VCaP (cell line): Measurements from ENCODE around the gene APPL2.

Source experiments
- H3K27ac ChIP-seq: fragments of 450-650 bp; 2 replicates; pipeline ENCODE4 v1.5.1; 2017
- TF ChIP-seq, protein P1 (sequence below): fragments of 450-650 bp; conservative IDR thresholded peaks from 2 replicates; pipeline ENCODE4 v1.5.1; 2017; ENCODE audit warnings: mild to moderate bottlenecking, moderate library complexity

The APPL2 gene, protein sequence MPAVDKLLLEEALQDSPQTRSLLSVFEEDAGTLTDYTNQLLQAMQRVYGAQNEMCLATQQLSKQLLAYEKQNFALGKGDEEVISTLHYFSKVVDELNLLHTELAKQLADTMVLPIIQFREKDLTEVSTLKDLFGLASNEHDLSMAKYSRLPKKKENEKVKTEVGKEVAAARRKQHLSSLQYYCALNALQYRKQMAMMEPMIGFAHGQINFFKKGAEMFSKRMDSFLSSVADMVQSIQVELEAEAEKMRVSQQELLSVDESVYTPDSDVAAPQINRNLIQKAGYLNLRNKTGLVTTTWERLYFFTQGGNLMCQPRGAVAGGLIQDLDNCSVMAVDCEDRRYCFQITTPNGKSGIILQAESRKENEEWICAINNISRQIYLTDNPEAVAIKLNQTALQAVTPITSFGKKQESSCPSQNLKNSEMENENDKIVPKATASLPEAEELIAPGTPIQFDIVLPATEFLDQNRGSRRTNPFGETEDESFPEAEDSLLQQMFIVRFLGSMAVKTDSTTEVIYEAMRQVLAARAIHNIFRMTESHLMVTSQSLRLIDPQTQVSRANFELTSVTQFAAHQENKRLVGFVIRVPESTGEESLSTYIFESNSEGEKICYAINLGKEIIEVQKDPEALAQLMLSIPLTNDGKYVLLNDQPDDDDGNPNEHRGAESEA

DNA sequence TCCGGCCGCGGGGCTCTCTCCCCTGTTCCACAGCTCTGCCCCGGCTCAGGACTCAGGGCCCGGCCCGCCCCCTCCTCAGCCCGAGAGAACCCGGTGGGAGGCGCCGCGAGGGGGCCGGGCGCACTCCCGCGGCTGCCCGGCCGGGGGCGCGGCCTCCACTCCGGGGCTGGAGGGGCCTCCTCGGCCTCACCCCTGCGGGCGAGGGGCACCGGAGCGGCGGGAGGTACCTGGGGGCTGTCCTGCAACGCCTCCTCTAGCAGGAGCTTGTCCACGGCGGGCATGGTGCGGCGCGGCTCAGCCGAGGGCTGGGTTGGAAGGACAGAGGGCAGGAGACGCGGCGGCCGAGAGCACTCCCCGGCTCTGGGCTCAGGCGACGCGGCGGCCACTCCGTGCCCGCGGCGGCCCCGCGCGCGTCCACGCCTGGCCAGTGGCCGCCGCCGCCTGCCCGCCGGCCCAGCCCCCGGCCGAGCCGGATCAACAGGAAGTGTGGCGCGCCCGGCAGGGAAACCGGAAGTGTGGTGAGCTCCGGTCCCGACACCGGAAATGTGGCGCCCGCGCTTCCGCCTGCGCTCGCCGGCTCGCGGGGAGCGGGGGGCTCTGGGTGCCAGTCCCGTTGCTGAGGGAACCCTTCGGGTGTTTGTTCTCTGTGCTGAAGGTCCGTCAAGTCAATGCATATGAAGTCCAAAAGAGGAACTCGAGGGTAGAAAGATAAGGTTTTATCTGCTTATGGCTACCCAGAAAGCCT is at the start of gene APPL2:
TSS of gene APPL2 (minus strand) at position 443 of the 745 bp plus-strand sequence. CDS start at position 281, 162 bp downstream.
- peak within 1 kb of the TSS; percentile 88 for H3K27ac ChIP-seq
- TF ChIP-seq, protein P1, sequence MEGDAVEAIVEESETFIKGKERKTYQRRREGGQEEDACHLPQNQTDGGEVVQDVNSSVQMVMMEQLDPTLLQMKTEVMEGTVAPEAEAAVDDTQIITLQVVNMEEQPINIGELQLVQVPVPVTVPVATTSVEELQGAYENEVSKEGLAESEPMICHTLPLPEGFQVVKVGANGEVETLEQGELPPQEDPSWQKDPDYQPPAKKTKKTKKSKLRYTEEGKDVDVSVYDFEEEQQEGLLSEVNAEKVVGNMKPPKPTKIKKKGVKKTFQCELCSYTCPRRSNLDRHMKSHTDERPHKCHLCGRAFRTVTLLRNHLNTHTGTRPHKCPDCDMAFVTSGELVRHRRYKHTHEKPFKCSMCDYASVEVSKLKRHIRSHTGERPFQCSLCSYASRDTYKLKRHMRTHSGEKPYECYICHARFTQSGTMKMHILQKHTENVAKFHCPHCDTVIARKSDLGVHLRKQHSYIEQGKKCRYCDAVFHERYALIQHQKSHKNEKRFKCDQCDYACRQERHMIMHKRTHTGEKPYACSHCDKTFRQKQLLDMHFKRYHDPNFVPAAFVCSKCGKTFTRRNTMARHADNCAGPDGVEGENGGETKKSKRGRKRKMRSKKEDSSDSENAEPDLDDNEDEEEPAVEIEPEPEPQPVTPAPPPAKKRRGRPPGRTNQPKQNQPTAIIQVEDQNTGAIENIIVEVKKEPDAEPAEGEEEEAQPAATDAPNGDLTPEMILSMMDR, result peak; percentile 54

DNA sequence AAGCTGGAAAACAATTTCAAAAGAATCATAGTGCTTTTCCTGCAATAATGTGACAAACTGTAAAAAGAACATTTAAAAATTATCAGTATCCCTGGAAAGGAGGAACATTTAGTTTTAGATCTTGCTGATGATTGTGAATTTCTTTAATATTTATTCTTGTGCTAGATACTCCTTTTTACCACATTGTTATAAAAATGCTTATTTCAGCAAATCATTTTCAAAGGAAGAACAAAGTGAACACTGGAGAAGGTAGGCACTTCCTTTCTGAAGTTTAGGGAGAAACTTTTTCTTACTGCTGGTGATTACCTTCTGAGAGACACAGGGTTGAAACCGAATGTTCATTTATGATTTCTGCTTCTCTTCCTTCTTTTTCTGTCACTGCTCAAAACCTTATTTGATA is 49.4 kb upstream of the APPL2 start:
- no peak overlapping the region for H3K27ac ChIP-seq
- TF ChIP-seq, protein P1, result no peak

DNA sequence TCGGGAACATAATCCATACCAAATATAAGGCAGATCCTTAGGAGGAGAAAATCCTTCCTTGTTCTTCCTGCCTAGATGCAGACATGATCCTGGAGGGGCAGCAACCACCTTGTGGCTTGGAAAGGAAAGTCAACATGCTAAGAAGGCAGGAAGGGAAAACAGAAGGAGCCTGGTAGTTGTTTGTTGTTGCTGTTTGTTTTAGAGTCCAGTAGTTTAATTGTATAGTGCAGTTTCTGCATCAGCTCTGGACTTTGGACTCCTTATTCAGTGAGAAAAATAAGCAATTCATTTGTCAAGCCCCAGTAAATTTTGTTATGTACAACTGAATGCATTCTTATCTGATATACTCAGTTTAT is 45.7 kb upstream of the APPL2 start:
- TF ChIP-seq, protein P1, result no peak
- peak overlapping the region; percentile 42; the same call in 1 of the 2 replicates for H3K27ac ChIP-seq

DNA sequence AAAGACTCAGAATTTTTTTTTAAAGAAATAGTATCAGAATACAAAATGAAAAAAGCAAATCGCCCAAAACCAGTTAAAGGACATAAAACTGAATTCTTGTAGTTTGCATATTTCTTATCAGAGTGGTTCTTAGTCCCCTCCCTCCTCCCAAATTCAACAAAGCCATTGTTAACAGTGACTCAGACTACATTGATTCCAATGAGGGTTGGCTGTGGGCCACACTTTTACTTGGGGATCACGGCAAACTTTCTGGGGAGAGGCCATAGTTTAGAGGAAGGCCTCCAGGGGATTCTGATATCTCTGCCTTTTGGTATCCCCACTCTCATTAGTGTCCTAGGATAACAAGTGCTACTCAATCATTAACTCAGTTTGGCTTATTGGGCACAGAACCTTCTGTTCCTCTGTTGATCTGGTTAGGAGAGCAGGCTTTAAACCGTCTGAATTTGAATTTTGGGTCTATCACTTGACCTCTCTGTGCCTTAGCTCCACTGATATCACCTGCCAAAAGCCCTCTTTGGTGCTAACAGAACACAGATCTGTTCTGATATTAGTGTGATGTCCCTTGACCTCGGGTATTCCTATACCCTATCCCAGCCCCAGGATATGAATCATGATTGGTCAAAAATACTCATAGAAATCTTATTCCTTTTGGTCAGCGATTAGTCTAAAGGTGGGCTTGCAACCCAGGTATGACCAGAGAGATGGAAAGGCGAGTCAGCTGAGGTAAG is 45.2 kb upstream of the APPL2 start:
- peak overlapping the region; percentile 42; the same call in 1 of the 2 replicates for H3K27ac ChIP-seq
- TF ChIP-seq, protein P1, result no peak

DNA sequence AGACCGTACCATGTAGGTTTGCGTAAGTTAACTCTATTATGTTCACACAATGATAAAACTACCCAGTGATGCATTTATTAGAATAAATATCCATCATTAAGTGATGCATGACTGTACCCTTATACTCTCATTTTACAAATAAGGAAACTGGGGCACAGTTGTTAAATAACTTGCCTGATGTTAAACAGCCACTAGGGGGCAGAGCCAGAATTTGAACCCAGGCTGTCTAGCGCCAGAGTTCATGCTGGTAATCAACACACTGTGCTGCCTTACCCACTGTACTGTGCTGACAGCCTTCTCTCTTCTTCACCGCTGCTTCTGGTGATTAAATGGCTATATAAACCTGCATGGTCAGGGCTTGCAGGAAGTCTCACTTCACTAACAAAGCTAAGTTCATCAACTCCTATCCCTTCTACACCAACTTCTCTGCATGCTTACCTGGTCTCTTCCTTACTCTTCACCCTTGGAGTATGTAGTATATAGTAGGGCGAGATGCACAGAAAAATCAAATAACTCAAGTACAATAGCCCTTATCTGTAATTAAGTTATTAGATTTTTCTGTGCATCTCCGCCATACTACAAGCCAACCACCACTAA is 43.6 kb upstream of the APPL2 start:
- no peak overlapping the region for H3K27ac ChIP-seq
- TF ChIP-seq, protein P1, result no peak

DNA sequence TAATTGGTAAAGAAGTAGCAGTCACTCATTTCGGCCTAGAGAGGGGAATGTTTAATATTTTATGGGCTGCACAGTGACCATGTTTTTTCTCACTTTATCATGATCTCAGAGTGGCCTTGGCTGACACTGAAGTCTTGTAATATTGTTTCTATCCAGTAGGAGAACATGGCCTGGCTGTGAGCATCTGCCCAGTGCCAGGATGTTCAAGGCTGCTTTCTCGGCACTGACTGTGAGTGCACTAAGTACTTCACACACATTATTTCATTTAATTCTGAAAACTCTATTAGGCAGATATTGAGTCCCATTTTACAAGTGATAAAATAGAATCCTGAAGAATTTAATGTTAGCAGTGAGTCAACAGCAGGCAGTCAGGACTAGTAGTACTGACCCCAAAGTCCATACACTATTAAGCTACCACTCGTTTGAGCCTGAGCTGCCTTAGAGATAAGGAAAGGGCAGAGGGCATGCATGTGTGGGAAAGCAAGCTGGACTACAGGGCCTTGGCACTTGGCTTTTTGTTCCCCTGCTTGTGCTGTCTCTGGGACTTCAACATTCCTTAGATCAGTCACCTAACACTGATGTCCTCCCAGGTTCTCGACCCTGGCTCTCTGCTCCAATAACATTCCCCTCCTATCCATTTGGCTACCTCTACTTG is 42.2 kb upstream of the APPL2 start:
- H3K27ac ChIP-seq, result no peak overlapping the region
- TF ChIP-seq, protein P1, result no peak
